SK-N-SH treated with all-trans-retinoic acid at 6 μM for 48 hours (cell line): ENCODE data around the gene ELP1.

Source experiments
- BACH2 ChIP-seq: fragments of 250-450 bp; sonication (Bioruptor Pico); IDR thresholded peaks from 2 replicates; pipeline ENCODE4 v1.9.0; 2021; ENCODE audit warnings: mild to moderate bottlenecking, borderline replicate concordance
- CREB5 ChIP-seq: fragments of 250-450 bp; sonication (Bioruptor Pico); IDR thresholded peaks from 2 replicates; pipeline ENCODE4 v1.5.1; 2020; ENCODE audit warnings: low read depth, mild to moderate bottlenecking, moderate library complexity
- CSDC2 ChIP-seq: fragments of 250-450 bp; sonication (Bioruptor Pico); IDR thresholded peaks from 2 replicates; pipeline ENCODE4 v1.5.0; 2020; ENCODE audit warnings: mild to moderate bottlenecking, moderate library complexity
- GLIS3 ChIP-seq: fragments of 250-450 bp; sonication (Bioruptor Pico); IDR thresholded peaks from 2 replicates; pipeline ENCODE4 v1.5.0; 2020; ENCODE audit warnings: mild to moderate bottlenecking, moderate library complexity
- RARB ChIP-seq: fragments of 250-450 bp; sonication (Bioruptor Pico); IDR thresholded peaks from 2 replicates; pipeline ENCODE4 v1.8.0; 2021; ENCODE audit warnings: mild to moderate bottlenecking, moderate library complexity
- SNAI2 ChIP-seq: fragments of 250-450 bp; sonication (Bioruptor Pico); IDR thresholded peaks from 2 replicates; pipeline ENCODE4 v1.5.0; 2020; ENCODE audit warnings: mild to moderate bottlenecking, moderate library complexity
- TCF4 ChIP-seq: fragments of 250-450 bp; sonication (Bioruptor Pico); IDR thresholded peaks from 2 replicates; pipeline ENCODE4 v1.8.0; 2021; ENCODE audit warnings: mild to moderate bottlenecking, moderate library complexity, borderline replicate concordance
- ZFP30 ChIP-seq: fragments of 450-650 bp; formaldehyde crosslinking; IDR thresholded peaks from 2 replicates; pipeline ENCODE4 v1.5.0; 2022; ENCODE audit warnings: mild to moderate bottlenecking, moderate library complexity
- ZNF565 ChIP-seq: fragments of 450-650 bp; formaldehyde crosslinking; conservative IDR thresholded peaks from 2 replicates; pipeline ENCODE4 v1.5.0; 2020; ENCODE audit warnings: low read depth, mild to moderate bottlenecking, moderate library complexity
- ZNF70 ChIP-seq: fragments of 450-650 bp; formaldehyde crosslinking; IDR thresholded peaks from 2 replicates; pipeline ENCODE4 v1.5.0; 2020; ENCODE audit warnings: mild to moderate bottlenecking, moderate library complexity
- TF ChIP-seq, protein P1 (sequence below): fragments of 250-450 bp; sonication (Bioruptor Pico); IDR thresholded peaks from 2 replicates; pipeline ENCODE4 v1.8.0; 2020; ENCODE audit warnings: mild to moderate bottlenecking, moderate library complexity, borderline replicate concordance
- TF ChIP-seq, protein P2 (sequence below): fragments of 250-450 bp; sonication (Bioruptor Pico); IDR thresholded peaks from 2 replicates; pipeline ENCODE4 v1.8.0; 2021; ENCODE audit warnings: low read depth, mild to moderate bottlenecking, moderate library complexity, borderline replicate concordance

DNA sequence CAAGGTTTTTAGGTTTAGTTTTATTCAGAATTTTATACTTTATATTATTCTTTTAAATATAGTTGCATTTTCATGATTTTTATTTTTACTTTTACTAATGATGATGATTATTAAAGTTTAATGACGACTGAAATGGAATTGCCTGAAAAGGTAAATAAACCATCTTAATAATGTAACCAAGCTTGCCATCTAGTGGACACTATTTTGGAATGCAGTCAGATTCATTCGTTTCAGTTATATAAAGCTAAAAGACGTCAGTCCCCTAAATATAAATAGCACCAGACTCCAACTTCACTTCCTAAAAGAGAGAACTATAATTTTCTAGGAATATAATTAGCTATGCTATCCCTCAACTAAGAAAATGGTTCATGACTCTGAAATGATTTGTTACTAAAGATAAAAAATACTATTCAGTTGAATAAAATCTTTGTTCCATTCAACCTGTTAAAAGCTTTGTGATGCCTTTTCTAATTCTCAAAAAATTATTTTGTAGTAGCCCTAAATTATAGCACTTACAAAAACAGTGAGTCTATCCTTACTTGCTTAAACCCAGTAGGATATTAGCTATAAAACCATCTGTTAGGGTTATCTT, 20.2 kb upstream of the ELP1 start:
- TF ChIP-seq ZNF70 (CRISPR knock-in tag) = no peak
- TF ChIP-seq, protein P1, sequence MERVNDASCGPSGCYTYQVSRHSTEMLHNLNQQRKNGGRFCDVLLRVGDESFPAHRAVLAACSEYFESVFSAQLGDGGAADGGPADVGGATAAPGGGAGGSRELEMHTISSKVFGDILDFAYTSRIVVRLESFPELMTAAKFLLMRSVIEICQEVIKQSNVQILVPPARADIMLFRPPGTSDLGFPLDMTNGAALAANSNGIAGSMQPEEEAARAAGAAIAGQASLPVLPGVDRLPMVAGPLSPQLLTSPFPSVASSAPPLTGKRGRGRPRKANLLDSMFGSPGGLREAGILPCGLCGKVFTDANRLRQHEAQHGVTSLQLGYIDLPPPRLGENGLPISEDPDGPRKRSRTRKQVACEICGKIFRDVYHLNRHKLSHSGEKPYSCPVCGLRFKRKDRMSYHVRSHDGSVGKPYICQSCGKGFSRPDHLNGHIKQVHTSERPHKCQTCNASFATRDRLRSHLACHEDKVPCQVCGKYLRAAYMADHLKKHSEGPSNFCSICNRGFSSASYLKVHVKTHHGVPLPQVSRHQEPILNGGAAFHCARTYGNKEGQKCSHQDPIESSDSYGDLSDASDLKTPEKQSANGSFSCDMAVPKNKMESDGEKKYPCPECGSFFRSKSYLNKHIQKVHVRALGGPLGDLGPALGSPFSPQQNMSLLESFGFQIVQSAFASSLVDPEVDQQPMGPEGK = no peak
- no peak for TF ChIP-seq ZFP30 (CRISPR knock-in tag)
- no peak for TF ChIP-seq ZNF565 (CRISPR knock-in tag)
- TF ChIP-seq GLIS3 = no peak
- no peak for TF ChIP-seq SNAI2 (CRISPR knock-in tag)
- TF ChIP-seq, protein P2, sequence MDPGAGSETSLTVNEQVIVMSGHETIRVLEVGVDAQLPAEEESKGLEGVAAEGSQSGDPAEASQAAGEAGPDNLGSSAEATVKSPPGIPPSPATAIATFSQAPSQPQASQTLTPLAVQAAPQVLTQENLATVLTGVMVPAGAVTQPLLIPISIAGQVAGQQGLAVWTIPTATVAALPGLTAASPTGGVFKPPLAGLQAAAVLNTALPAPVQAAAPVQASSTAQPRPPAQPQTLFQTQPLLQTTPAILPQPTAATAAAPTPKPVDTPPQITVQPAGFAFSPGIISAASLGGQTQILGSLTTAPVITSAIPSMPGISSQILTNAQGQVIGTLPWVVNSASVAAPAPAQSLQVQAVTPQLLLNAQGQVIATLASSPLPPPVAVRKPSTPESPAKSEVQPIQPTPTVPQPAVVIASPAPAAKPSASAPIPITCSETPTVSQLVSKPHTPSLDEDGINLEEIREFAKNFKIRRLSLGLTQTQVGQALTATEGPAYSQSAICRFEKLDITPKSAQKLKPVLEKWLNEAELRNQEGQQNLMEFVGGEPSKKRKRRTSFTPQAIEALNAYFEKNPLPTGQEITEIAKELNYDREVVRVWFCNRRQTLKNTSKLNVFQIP = no peak
- TF ChIP-seq RARB (CRISPR knock-in tag) = no peak
- TF ChIP-seq CREB5 (CRISPR knock-in tag) = no peak
- TF ChIP-seq BACH2 = no peak
- TF ChIP-seq CSDC2 (CRISPR knock-in tag) = no peak
- no peak for TF ChIP-seq TCF4
